Subcutaneous preadipocyte (primary cell): ENCODE results near the gene ZNF226. TPM values are rescaled to one million over a fixed set of nuclear protein-coding genes. Genes with fewer than 3 reads are reported as not detected.

ENCODE experiments used
- total RNA-seq: library from RNA; depleted of rRNA; stranded (reverse); fragments of >200 nt; gene quantifications from 2 replicates; pipeline ENCODE4 v1.2.3, GENCODE V29; 2012

ZNF226 gene
- total RNA-seq = 10.8 and 12.9 TPM in 2 replicates

DNA sequence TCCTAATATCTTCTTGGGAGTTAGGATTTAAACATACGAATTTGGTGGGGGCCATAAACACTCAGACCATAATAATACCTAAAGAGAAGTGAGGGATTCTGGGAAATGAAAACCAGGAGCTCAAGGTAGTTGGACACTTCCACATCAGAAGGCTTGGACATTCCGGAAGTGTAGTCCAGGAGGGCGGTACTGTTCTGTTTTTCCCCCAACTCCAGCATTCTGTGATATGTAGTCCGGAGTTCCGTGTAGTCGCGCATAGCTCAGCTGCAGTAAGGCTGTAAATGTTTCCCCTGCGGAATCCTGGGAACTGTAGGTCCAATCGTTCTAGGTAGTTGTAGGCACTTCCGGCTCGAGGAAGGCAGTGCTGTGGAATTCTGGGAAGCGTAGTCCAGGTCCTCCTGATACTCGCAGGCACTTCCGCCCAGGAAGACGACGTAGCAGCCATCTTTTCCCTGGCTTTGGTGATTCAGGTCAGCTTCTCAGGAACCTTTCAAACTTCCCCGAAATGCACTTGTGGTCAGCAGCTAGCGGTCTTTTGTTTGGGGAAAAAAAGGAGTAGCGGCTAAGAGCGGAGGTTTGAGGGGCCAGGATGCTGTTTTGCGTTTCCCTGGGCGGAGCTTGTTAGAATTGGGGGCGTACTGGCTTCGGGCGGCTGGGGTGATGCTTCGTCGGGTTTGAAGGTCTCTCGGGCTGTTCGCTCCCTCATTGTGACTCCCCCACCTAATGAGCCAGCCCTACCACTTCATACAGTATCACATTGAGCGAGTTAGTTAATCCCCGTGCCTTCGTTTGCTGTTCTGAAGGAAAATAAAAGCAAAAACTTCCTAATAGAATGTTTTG is at the start of gene ZNF226:
ZNF226 (plus strand) TSS at position 428 of the 840 bp plus-strand sequence. CDS start 4,981 bp downstream, outside the sequence.

DNA sequence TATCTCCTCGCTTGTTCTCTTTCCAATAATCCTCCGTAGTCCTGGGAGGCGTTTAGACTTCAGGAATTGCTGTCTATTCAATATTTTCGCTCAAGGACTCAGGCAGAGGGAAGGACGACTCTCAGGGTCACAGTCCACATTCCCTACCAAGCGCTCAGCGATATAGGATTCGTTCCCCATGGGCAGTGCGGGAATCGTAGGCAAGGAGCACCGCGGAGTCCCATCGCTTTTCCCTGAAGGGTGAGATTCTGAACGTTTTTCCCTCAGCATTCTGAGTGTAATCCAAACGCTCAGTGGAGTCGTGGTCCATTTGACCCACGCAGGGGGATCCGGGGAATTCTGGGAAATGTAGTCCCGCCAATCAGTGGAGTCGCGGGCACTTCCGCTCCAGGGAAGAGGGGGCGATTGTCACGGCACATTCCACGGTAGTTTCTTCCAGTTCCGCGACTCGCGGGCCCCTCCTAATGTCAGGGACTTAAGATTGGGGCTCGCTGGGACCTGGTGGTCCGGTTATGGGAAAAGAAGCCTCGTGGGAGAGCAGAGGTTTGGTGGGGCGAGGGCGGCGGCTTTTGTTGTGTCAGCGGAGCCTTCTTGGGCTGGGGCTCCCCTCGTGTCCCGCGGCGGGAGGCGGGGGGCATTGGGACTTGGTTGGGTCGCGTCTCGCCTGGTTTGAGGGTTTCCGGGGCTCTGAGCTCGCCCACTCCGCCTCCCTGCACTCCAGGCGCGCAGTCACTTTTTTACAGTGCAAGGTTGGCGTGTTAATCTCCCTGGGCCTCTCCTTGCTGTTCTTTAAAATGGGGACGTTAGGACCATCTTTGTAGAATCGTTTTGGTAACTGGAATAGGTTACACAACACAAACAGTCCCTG is 23.5 kb upstream of the ZNF226 start, which contains the start of gene ZNF234:
ZNF234 (plus strand) TSS at position 364 of the 868 bp plus-strand sequence. CDS start 3,079 bp downstream, outside the sequence.

DNA sequence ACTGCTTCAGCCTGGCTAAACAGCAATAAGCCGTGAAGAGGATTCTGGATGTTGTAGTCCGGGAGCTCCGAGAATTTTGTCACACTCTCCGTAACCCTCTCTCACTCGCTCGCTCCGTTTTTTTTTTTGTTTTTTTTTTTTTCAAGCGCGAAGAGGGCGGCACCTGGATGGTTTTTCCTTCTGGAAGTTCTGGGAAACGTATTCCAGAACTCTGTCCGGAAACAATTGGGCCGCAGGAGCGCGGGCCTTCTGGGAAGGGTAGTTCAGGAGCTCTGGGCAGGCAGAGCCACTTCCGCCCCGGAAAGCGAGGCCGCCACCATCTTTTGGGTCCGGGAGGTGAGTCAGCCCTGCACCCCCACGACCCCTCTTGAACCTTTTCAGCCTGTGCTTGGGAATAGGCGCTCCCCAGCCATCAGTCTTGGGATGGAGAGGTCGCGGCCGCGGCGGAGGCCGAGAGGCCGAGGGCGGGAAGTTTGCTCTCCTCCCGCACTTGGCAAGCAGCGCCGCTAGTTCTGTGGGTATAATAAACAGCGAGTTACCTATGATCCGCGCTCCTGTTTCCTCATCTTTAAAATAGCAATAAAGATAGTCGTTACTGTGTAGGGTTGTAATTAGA is 47.5 kb downstream of the ZNF226 start, which contains the start of gene ZNF227:
ZNF227 (plus strand) TSS at position 283 of the 616 bp plus-strand sequence. CDS start 5,261 bp downstream, outside the sequence.

Other genes starting within 250 kb of the ZNF226 start
- gene ZNF45, start 229.8 kb upstream of the ZNF226 start, total RNA-seq = 12.5 and 16.2 TPM in 2 replicates
- 6.1 and 7.3 TPM in 2 replicates for gene ZNF221, start 213.9 kb upstream of the ZNF226 start, total RNA-seq
- 6.3 and 7.3 TPM in 2 replicates for gene ZNF155, start 180.9 kb upstream of the ZNF226 start, total RNA-seq
- 3.3 and 4.0 TPM in 2 replicates for gene ZNF230, start 162.1 kb upstream of the ZNF226 start, total RNA-seq
- 3.1 and 3.3 TPM in 2 replicates for gene ZNF222, start 139.7 kb upstream of the ZNF226 start, total RNA-seq
- gene ZNF223, start 113.1 kb upstream of the ZNF226 start, total RNA-seq = 2.0 and 2.2 TPM in 2 replicates
- 2.2 TPM in 2 replicates for gene ZNF284, start 92.9 kb upstream of the ZNF226 start, total RNA-seq
- 19.7 and 24.3 TPM in 2 replicates for gene ZNF224, start 70.7 kb upstream of the ZNF226 start, total RNA-seq
- gene ZNF225, start 51.7 kb upstream of the ZNF226 start, total RNA-seq = 3.5 and 4.4 TPM in 2 replicates
- 8.8 and 10.9 TPM in 2 replicates for gene ZNF234, start 23.5 kb upstream of the ZNF226 start, total RNA-seq
- gene ZNF227, start 47.4 kb downstream of the ZNF226 start, total RNA-seq = 15.2 and 19.8 TPM in 2 replicates
- under 0.01 and 0.39 TPM in 2 replicates for gene ZNF233, start 94.8 kb downstream of the ZNF226 start, total RNA-seq
- gene ZNF235, start 139.9 kb downstream of the ZNF226 start, total RNA-seq = 2.6 and 3.1 TPM in 2 replicates
- gene ZNF112, start 191.6 kb downstream of the ZNF226 start, total RNA-seq = 4.4 and 5.1 TPM in 2 replicates
- 1.2 and 3.3 TPM in 2 replicates for gene ZNF285, start 236.5 kb downstream of the ZNF226 start, total RNA-seq